Measurements from ENCODE around the gene COPG1.
A peak's percentile ranks its signal among the peaks of the same experiment; 100 is the strongest.

Gene COPG1

DNA sequence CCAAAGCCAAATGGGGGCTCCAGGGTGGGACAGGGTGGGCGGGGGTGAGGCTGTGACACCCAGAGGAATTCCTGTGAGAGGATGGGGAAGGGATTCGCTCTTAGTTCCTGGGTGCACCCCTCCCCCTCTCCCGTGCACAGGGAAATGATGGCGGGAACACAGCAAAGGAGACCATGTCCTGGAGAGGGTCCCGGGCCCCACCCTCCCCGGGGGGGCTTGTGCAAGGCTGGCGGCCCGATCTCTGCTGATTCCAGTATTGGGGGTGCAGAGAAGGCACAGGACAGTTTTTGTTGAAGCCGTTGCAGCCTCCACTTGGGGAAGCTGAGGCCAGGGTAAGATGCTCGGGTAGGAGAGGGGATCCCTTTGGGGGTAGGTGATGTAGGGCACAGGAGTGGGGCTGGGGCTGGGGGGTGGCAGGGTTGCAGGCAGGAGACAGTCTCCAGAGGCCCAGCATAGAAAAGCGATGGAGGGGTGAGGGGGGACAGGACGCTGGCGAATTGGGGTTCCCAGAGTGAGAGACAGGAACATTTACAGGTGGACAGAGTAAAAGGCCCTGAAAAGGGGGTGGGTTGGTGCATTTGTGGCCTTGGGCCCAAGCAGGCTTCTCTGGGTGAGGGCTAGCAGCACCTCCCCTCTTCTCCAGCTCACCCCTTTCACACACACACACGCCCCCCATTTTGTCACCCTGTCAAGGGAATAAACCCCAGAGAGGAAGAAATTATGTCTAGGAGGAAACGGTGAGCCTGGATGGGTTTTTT, 67.8 kb downstream of the COPG1 start:
- H3K27ac ChIP-seq = peak overlapping the region; percentile 92 to 98
- TF ChIP-seq CTCF (IDR thresholded peaks at IDR 0.05) = no peak
- peak; percentile 64 for DNase-seq (ENCODE audit: low spot score)

GRCh38 chr3:129317848-129318247, 68.4 kb downstream of the COPG1 start:
- TF ChIP-seq CTCF (IDR thresholded peaks at IDR 0.05) = no peak
- DNase-seq (ENCODE audit: low spot score) = peak; percentile 72
- Histone ChIP-seq H3K27ac (no peak overlapping the region), H3K4me3 (no peak overlapping the region)

More for the DNA sequence above, 67.8 kb downstream of the COPG1 start:
- H3K4me3 ChIP-seq = peak overlapping the region; percentile 78

DNA sequence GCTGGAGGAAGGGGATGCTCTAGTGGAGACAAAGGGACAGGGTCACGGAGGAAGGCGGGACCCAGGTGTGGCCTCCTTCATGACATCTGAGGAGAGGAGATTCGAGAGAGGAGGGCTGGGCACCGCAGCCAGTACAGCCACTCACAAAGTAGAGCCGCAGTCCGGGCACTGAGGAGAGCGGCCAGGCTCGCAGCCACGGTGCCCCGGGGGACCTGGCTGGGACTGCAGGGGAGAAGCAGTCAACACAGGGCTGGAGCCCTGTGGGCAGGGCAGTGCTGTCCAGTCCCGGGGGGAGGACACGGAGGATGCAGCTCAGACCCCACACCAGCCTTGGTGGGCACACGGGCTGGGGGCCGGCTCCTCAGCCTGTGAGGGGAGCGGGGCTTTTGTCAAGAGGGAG, 69.5 kb downstream of the COPG1 start:
- no peak for DNase-seq (ENCODE audit: low spot score)
- no peak for TF ChIP-seq CTCF (IDR thresholded peaks at IDR 0.05)
- no peak overlapping the region for H3K4me3 ChIP-seq
- H3K27ac ChIP-seq = no peak overlapping the region

DNA sequence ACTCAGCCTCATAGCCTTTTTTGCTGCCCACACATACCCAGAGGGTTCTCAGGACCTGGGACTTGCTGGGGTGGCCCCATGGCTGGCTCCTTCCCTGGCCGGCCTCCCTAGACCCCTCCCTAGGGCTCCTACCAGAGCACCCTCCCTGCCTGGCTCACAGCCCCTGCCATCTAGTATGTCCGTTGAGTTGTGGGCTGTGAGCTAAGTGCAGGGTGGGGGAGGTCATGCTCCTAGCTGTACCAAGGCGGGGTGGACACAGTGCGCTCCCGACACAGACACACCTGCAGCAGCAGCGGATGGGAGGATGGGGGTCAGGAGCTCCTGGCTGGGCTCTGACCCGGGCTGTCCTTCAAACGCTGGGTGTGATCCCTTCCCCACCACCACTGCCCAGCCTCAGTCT, 70.9 kb downstream of the COPG1 start:
- TF ChIP-seq CTCF (IDR thresholded peaks at IDR 0.05) = no peak
- Histone ChIP-seq H3K27ac (no peak overlapping the region), H3K4me3 (no peak overlapping the region)
- no peak for DNase-seq (ENCODE audit: low spot score)

DNA sequence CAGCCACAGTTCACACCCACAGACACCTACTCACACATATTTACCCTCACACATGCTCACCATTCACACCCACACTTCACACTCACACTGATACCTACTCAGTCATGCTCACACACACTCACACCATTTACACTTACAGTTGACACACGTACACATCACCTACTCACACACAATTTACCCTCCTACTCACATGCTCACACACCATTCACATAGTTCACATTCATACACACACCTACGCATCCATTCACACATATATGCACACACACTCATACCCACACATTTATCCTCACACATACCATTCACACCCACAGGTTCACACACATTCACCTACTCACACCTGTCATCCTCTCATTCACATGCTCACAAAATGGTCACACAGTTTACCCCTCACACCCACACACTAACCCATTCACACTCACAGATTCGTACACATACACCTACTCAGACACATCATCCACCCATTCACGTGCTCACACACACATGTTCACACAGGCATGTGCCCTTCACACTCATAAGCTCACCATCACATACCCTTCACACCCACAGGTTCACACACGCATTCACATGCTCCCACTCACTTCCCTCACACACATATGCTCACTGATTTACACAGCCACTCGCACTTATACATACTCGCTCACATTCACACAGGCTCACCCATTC, 71.5 kb downstream of the COPG1 start:
- no peak overlapping the region for H3K27ac ChIP-seq
- no peak for TF ChIP-seq CTCF (IDR thresholded peaks at IDR 0.05)
- no peak for DNase-seq (ENCODE audit: low spot score)
- H3K4me3 ChIP-seq = no peak overlapping the region

DNA sequence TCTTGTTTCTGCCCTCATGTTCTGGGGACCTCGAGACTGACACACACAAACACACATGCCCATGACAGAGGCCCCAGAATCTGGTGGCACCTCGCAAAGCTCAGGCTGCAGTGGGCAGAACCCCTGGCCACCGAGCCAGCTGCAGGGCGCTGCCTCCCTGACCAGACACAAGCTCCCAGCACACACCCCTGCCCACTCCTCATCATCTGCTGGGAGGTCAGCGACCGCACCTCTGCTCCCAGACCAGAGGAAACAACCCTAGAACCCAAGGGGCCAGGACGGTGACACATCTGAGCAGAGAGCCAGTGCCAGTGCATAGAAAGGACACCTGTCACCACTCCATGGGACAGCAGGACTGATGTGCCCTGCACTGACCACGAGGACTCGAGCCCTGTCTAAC, 72.5 kb downstream of the COPG1 start:
- TF ChIP-seq CTCF (IDR thresholded peaks at IDR 0.05) = no peak
- DNase-seq (ENCODE audit: low spot score) = no peak
- Histone ChIP-seq H3K27ac (no peak overlapping the region), H3K4me3 (no peak overlapping the region)
